Esophagus muscularis mucosa (tissue), 4 donors: ENCODE results near the gene DEPP1. TPM values are rescaled to one million over a fixed set of nuclear protein-coding genes. Genes with fewer than 3 reads are reported as not detected.
A peak's percentile ranks its signal among the peaks of the same experiment; 100 is the strongest.

Source experiments
- DNase-seq: peaks from one replicate; pipeline ENCODE4 v3.0.0-alpha.2; 2017; ENCODE audit errors: extremely low spot score
- H3K27ac ChIP-seq, 4 donors: fragments of 200-600 bp; sonication (generic); replicated peaks in 1 of 4; 1 replicate in 3 of 4; 2 replicates in 1 of 4; pipeline ENCODE4 v1.5.1; 2016 to 2019; ENCODE audit warnings: mild to moderate bottlenecking in 1 of 4
- H3K27me3 ChIP-seq, 4 donors: fragments of 200-600 bp; sonication (generic); one replicate each; pipeline versions ENCODE4 v1.5.1 to v1.6.0; 2016 to 2019
- H3K36me3 ChIP-seq, 4 donors: fragments of 200-600 bp; sonication (generic); one replicate each; pipeline ENCODE4 v1.5.1; 2016 to 2019
- H3K4me1 ChIP-seq, 4 donors: fragments of 200-600 bp; sonication (generic); one replicate each; pipeline ENCODE4 v1.5.1; 2016 to 2019
- H3K4me3 ChIP-seq, 4 donors: fragments of 200-600 bp; sonication (generic); 1 replicate in 2 of 4; 2 replicates in 2 of 4; pipeline ENCODE4 v1.5.1; 2016 to 2019; ENCODE audit warnings: mild to moderate bottlenecking in 4 of 4, moderate library complexity in 1 of 4
- H3K9me3 ChIP-seq, 4 donors: fragments of 200-600 bp; sonication (generic); 1 replicate in 3 of 4; 2 replicates in 1 of 4; pipeline ENCODE4 v1.5.1; 2016 to 2019
- CTCF ChIP-seq, 3 experiments: fragments of 200-600 bp in 2 of 3; fragments of 450-650 bp in 1 of 3; sonication (generic) in 2 of 3; IDR thresholded peaks; one replicate each; pipeline ENCODE4 v1.5.1; 2017 to 2019; ENCODE audit warnings: antibody characterized with exemption in 3 of 3, mild to moderate bottlenecking in 2 of 3, moderate library complexity in 1 of 3
- EP300 ChIP-seq: sonication (generic); formaldehyde crosslinking; IDR thresholded peaks from one replicate; pipeline ENCODE4 v1.6.1; 2017; ENCODE audit warnings: antibody characterized with exemption
- POLR2A ChIP-seq: fragments of 450-650 bp; IDR thresholded peaks from one replicate; pipeline ENCODE4 v1.6.1; 2017; ENCODE audit warnings: antibody characterized with exemption, moderate library complexity, mild to moderate bottlenecking, low read depth
- POLR2AphosphoS5 ChIP-seq, 2 donors: sonication (generic); formaldehyde crosslinking; IDR thresholded peaks; one replicate each; pipeline ENCODE4 v1.6.1; 2017; ENCODE audit warnings: antibody characterized with exemption in 2 of 2
- WGBS: methylation state at CpG from one replicate; pipeline ENCODE4 v1.1.5; 2018; 5-methylcytosine and 5-hydroxymethylcytosine counted together
- intact Hi-C: fragments of 100-400 bp; cut with DNase I; formaldehyde crosslinking; loops from one replicate; pipeline ENCODE4 v1.15.1; 2023
- total RNA-seq, 4 donors: library from RNA; depleted of rRNA; stranded (reverse); fragments of >200 nt; gene quantifications; one replicate each; pipeline versions ENCODE4 v1.1.0 to v1.2.1, GENCODE V29; 2016

Gene DEPP1
- total RNA-seq, 4 donors from 2014 or later = 32.0 to 413 (median 126) TPM

- peak overlapping the region in 1 of 4 donors; percentile 59 for H3K4me3 ChIP-seq
- peaks cover 9 to 60% (median 44%) of the 10 kb centered on the region in 4 donors for H3K36me3 ChIP-seq
- peaks cover 42 to 77% (median 66%) of the 10 kb centered on the region in 4 donors for H3K4me1 ChIP-seq
- WGBS = 72% methylated on average over 18 of the region's 18 CpGs
- intact Hi-C loops = loop anchor here (10.0 kb wide), 1 partner anchor 99 kb away; no protein-coding TSS in a partner anchor
- no peak for DNase-seq
- no peaks in the 10 kb centered on the region for H3K27me3 ChIP-seq
- TF ChIP-seq CTCF (IDR thresholded peaks at IDR 0.05) = no peak
- H3K27ac ChIP-seq = peak overlapping the region; percentile 88 to 92 (median 90)
- no peaks in the 10 kb centered on the region for H3K9me3 ChIP-seq
These were observed 5.1 kb downstream of the DEPP1 start for GRCh38 chr10:44973323-44974081.

GRCh38 chr10:44972874-44973306, 5.7 kb downstream of the DEPP1 start:
- H3K9me3 ChIP-seq = no peaks in the 10 kb centered on the region
- no peak for TF ChIP-seq POLR2A
- TF ChIP-seq CTCF (IDR thresholded peaks at IDR 0.05) = no peak
- no peak for TF ChIP-seq EP300
- no peak for TF ChIP-seq POLR2AphosphoS5 (IDR thresholded peaks at IDR 0.05)
- peak overlapping the region; percentile 88 to 92 (median 90) for H3K27ac ChIP-seq
- 88% methylated on average over 2 of the region's 6 CpGs for WGBS
- intact Hi-C loops = loop anchor here (10.0 kb wide), 1 partner anchor 98 kb away; no protein-coding TSS in a partner anchor
- no peaks in the 10 kb centered on the region for H3K27me3 ChIP-seq
- no peak for DNase-seq
- H3K36me3 ChIP-seq = peaks cover 9 to 58% (median 41%) of the 10 kb centered on the region in 4 donors
- H3K4me1 ChIP-seq = peaks cover 48 to 77% (median 65%) of the 10 kb centered on the region in 4 donors
- H3K4me3 ChIP-seq = no peak overlapping the region

- intact Hi-C loops = loop anchor here (10.0 kb wide), 1 partner anchor 97 kb away; no protein-coding TSS in a partner anchor
- WGBS = 93% methylated on average over 11 of the region's 12 CpGs
These were observed 6.5 kb downstream of the DEPP1 start for GRCh38 chr10:44971935-44972757.

GRCh38 chr10:44971434-44971833, 7.2 kb downstream of the DEPP1 start:
- 95% methylated on average over 9 of the region's 11 CpGs for WGBS
- Histone ChIP-seq H3K9me3 (no peaks in the 10 kb centered on the region), H3K4me1 (peaks cover 59 to 76% (median 65%) of the 10 kb centered on the region in 4 donors), H3K27ac (no peak overlapping the region), H3K36me3 (peaks cover 9 to 44% (median 34%) of the 10 kb centered on the region in 4 donors), H3K27me3 (no peaks in the 10 kb centered on the region), H3K4me3 (no peak overlapping the region)
- TF ChIP-seq POLR2A = no peak
- TF ChIP-seq CTCF (IDR thresholded peaks at IDR 0.05) = no peak
- TF ChIP-seq EP300 = no peak
- TF ChIP-seq POLR2AphosphoS5 (IDR thresholded peaks at IDR 0.05) = no peak
- intact Hi-C loops = loop anchor here (10.0 kb wide), 1 partner anchor 97 kb away; no protein-coding TSS in a partner anchor
- DNase-seq = no peak

More at GRCh38 chr10:44971935-44972757, 6.5 kb downstream of the DEPP1 start:
- no peak overlapping the region for H3K4me3 ChIP-seq
- TF ChIP-seq POLR2A = no peak
- TF ChIP-seq POLR2AphosphoS5 (IDR thresholded peaks at IDR 0.05) = no peak
- TF ChIP-seq EP300 = no peak
- TF ChIP-seq CTCF (IDR thresholded peaks at IDR 0.05) = no peak
- DNase-seq = no peak
- no peaks in the 10 kb centered on the region for H3K27me3 ChIP-seq
- peaks cover 55 to 77% (median 65%) of the 10 kb centered on the region in 4 donors for H3K4me1 ChIP-seq
- no peaks in the 10 kb centered on the region for H3K9me3 ChIP-seq
- H3K27ac ChIP-seq = peak overlapping the region in 3 of 4 donors; percentile 88 to 92 (median 90)
- H3K36me3 ChIP-seq = peaks cover 9 to 51% (median 37%) of the 10 kb centered on the region in 4 donors
